K562 (cell line): Measurements from ENCODE around the gene ZP1. TPM values are rescaled to one million over a fixed set of nuclear protein-coding genes. Genes with fewer than 3 reads are reported as not detected.

Experiments
- BCOR ChIP-seq: fragments of 450-650 bp; IDR thresholded peaks from 2 replicates; pipeline ENCODE4 v1.6.1; 2016
- CBFA2T2 ChIP-seq: fragments of 450-650 bp; conservative IDR thresholded peaks from 2 replicates; pipeline ENCODE4 v1.6.1; 2017; ENCODE audit warnings: mild to moderate bottlenecking
- DACH1 ChIP-seq: fragments of 450-650 bp; IDR thresholded peaks from 2 replicates; pipeline ENCODE4 v1.6.1; 2018; ENCODE audit not compliant: partially characterized antibody
- GABPB1 ChIP-seq: sonication (generic); formaldehyde crosslinking; IDR thresholded peaks from 2 replicates; pipeline ENCODE4 v1.8.0; 2022; ENCODE audit warnings: mild to moderate bottlenecking, missing genetic modification reagents
- GATAD2A ChIP-seq: fragments of 450-650 bp; IDR thresholded peaks from 2 replicates; pipeline ENCODE4 v1.6.1; 2017
- HIVEP1 ChIP-seq: fragments of 250-450 bp; sonication (Bioruptor Pico); IDR thresholded peaks from 2 replicates; pipeline ENCODE4 v1.4.0; 2020; ENCODE audit warnings: mild to moderate bottlenecking
- HMG20B ChIP-seq: fragments of 250-450 bp; sonication (Bioruptor Pico); IDR thresholded peaks from 2 replicates; pipeline ENCODE4 v1.5.0; 2021; ENCODE audit warnings: mild to moderate bottlenecking
- HOXB6 ChIP-seq: fragments of 250-450 bp; sonication (Bioruptor Pico); IDR thresholded peaks from 2 replicates; pipeline ENCODE4 v1.5.1; 2022; ENCODE audit warnings: mild to moderate bottlenecking, borderline replicate concordance
- KDM5B ChIP-seq: fragments of 200-600 bp; sonication (generic); IDR thresholded peaks from 2 replicates; pipeline ENCODE4 v1.6.1; 2012; ENCODE audit warnings: low read depth, mild to moderate bottlenecking, moderate library complexity, low read length, control low read depth, inconsistent platforms; ENCODE audit not compliant: insufficient replicate concordance
- MCM2 ChIP-seq: fragments of 450-650 bp; IDR thresholded peaks from 2 replicates; pipeline ENCODE4 v1.6.1; 2017; ENCODE audit warnings: low read depth, mild to moderate bottlenecking
- OTX1 ChIP-seq: fragments of 450-650 bp; formaldehyde crosslinking; IDR thresholded peaks from 2 replicates; pipeline ENCODE4 v1.4.0; 2022; ENCODE audit warnings: mild to moderate bottlenecking
- POLR2H ChIP-seq: IDR thresholded peaks from 2 replicates; pipeline ENCODE4 v1.6.1; 2016; ENCODE audit warnings: missing genetic modification characterization, low read depth, mild to moderate bottlenecking, control low read depth, missing compliant biosample characterization, moderate library complexity
- POLR3G ChIP-seq: IDR thresholded peaks from 2 replicates; pipeline ENCODE4 v1.6.1; 2011; ENCODE audit not compliant: insufficient read length, insufficient replicate concordance; ENCODE audit errors: extremely low read depth
- RNF2 ChIP-seq: sonication (generic); IDR thresholded peaks from 2 replicates; pipeline ENCODE4 v1.6.1; 2016
- SAP30 ChIP-seq: fragments of 200-600 bp; sonication (generic); IDR thresholded peaks from 2 replicates; pipeline ENCODE4 v1.6.1; 2012; ENCODE audit warnings: borderline replicate concordance, low read depth, mild to moderate bottlenecking, moderate library complexity, low read length, control low read depth, inconsistent platforms; ENCODE audit not compliant: insufficient read depth, poor library complexity, severe bottlenecking
- SMC3 ChIP-seq: conservative IDR thresholded peaks from 2 replicates; pipeline ENCODE4 v1.6.1; 2011; ENCODE audit warnings: low read depth, low read length, improper control_type of control experiment; ENCODE audit not compliant: insufficient read depth
- ZNF347 ChIP-seq: fragments of 450-650 bp; formaldehyde crosslinking; IDR thresholded peaks from 2 replicates; pipeline ENCODE4 v1.4.0; 2020; ENCODE audit warnings: low read depth, mild to moderate bottlenecking, moderate library complexity
- ZNF778 ChIP-seq: fragments of 450-650 bp; formaldehyde crosslinking; IDR thresholded peaks from 2 replicates; pipeline ENCODE4 v1.4.0; 2020; ENCODE audit warnings: mild to moderate bottlenecking, moderate library complexity
- polyA plus RNA-seq, 8 experiments: library from polyadenylated mRNA; depleted of rRNA in 4 of 8; stranded (reverse) in 5 of 8; unstranded in 3 of 8; fragments of >200 nt; fragmentation: Nextera tagmentation in 2 of 8; fragmentation: Illumina TruSeq in 1 of 8; extraction: Ambion mirVana in 2 of 8; extraction: Trizol in 1 of 8; gene quantifications; 2 replicates each; pipeline versions ENCODE4 v1.2.1 to v1.2.3, GENCODE V29; 2011 to 2014; ENCODE audit warnings: inconsistent platforms in 1 of 8, missing spikeins in 1 of 8
- total RNA-seq, 7 experiments: library from RNA; depleted of rRNA in 6 of 7; stranded (reverse); fragments of >200 nt in 6 of 7; fragmentation: Illumina TruSeq in 2 of 7; extraction: Trizol in 2 of 7; gene quantifications; 2 replicates each; pipeline versions ENCODE4 v1.2.1 to v1.2.3, GENCODE V29; 2011 to 2021; ENCODE audit warnings: low replicate concordance in 1 of 7
- TF ChIP-seq, protein P1 (sequence below): IDR thresholded peaks from 3 replicates; pipeline ENCODE4 v1.6.1; 2011; ENCODE audit warnings: borderline replicate concordance, mild to moderate bottlenecking; ENCODE audit not compliant: insufficient read length, insufficient read depth
- TF ChIP-seq, protein P2 (sequence below): sonication (generic); IDR thresholded peaks from 2 replicates; pipeline ENCODE4 v1.6.1; 2016
- TF ChIP-seq, protein P3 (sequence below): fragments of 450-650 bp; formaldehyde crosslinking; conservative IDR thresholded peaks from 2 replicates; pipeline ENCODE4 v1.4.0; 2022; ENCODE audit warnings: mild to moderate bottlenecking, missing genetic modification characterization
- TF ChIP-seq, protein P4 (sequence below): fragments of 250-450 bp; sonication (Bioruptor Pico); IDR thresholded peaks from 2 replicates; pipeline ENCODE4 v1.4.0; 2020; ENCODE audit warnings: mild to moderate bottlenecking, moderate library complexity, borderline replicate concordance
- TF ChIP-seq, protein P5 (sequence below): conservative IDR thresholded peaks from 2 replicates; pipeline ENCODE4 v1.6.1; 2011; ENCODE audit warnings: low read depth, mild to moderate bottlenecking, low read length; ENCODE audit not compliant: control insufficient read depth

The ZP1 gene
- total and polyA plus RNA-seq, 9 of the 15 experiments (the other 6 are each of a cell fraction or from before 2014, with no cell fraction given): 0.11 to 0.15 TPM; not detected in 7

DNA sequence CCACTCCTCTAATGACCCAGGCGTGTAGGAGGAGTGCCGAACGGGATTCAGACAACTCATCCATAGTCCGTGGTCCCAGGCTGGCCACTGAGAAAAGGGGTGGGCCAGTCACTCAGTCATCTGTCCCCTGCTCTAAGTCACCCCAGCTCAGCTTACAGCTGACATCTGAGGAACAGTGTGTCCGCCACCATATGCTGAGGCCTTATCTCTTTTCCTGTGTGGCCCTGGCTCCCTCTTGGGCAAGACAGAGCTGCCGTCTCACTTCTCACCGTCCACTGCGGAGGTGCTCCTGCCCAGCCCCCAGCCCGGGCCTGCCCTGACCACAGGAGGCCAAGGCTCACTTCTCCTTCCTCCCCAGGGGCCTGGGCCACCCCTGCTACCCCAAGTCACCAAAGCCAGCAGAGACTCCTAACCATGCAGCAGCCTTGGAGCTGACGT is 18.6 kb upstream of the ZP1 start (continued):
- TF ChIP-seq, protein P1, sequence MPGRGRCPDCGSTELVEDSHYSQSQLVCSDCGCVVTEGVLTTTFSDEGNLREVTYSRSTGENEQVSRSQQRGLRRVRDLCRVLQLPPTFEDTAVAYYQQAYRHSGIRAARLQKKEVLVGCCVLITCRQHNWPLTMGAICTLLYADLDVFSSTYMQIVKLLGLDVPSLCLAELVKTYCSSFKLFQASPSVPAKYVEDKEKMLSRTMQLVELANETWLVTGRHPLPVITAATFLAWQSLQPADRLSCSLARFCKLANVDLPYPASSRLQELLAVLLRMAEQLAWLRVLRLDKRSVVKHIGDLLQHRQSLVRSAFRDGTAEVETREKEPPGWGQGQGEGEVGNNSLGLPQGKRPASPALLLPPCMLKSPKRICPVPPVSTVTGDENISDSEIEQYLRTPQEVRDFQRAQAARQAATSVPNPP: no peak
- TF ChIP-seq CBFA2T2: peak; percentile 56
- no peak for TF ChIP-seq SAP30
- TF ChIP-seq POLR3G: no peak
- TF ChIP-seq MCM2: no peak
- no peak for TF ChIP-seq ZNF778 (CRISPR knock-in tag)
- no peak for TF ChIP-seq ZNF347
- TF ChIP-seq, protein P2, sequence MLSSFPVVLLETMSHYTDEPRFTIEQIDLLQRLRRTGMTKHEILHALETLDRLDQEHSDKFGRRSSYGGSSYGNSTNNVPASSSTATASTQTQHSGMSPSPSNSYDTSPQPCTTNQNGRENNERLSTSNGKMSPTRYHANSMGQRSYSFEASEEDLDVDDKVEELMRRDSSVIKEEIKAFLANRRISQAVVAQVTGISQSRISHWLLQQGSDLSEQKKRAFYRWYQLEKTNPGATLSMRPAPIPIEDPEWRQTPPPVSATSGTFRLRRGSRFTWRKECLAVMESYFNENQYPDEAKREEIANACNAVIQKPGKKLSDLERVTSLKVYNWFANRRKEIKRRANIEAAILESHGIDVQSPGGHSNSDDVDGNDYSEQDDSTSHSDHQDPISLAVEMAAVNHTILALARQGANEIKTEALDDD: no peak
- no peak for TF ChIP-seq KDM5B
- TF ChIP-seq, protein P3, sequence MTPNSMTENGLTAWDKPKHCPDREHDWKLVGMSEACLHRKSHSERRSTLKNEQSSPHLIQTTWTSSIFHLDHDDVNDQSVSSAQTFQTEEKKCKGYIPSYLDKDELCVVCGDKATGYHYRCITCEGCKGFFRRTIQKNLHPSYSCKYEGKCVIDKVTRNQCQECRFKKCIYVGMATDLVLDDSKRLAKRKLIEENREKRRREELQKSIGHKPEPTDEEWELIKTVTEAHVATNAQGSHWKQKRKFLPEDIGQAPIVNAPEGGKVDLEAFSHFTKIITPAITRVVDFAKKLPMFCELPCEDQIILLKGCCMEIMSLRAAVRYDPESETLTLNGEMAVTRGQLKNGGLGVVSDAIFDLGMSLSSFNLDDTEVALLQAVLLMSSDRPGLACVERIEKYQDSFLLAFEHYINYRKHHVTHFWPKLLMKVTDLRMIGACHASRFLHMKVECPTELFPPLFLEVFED: no peak
- no peak for TF ChIP-seq GABPB1 (CRISPR knock-in tag)
- no peak for TF ChIP-seq SMC3
- TF ChIP-seq DACH1: peak; percentile 73
- TF ChIP-seq POLR2H (tag): no peak
- TF ChIP-seq HIVEP1 (CRISPR knock-in tag): no peak
- no peak for TF ChIP-seq GATAD2A
- no peak for TF ChIP-seq HOXB6 (CRISPR knock-in tag)
- TF ChIP-seq RNF2: peak; percentile 37; the same call in 1 of the 2 replicates
- TF ChIP-seq HMG20B: no peak
- TF ChIP-seq, protein P4, sequence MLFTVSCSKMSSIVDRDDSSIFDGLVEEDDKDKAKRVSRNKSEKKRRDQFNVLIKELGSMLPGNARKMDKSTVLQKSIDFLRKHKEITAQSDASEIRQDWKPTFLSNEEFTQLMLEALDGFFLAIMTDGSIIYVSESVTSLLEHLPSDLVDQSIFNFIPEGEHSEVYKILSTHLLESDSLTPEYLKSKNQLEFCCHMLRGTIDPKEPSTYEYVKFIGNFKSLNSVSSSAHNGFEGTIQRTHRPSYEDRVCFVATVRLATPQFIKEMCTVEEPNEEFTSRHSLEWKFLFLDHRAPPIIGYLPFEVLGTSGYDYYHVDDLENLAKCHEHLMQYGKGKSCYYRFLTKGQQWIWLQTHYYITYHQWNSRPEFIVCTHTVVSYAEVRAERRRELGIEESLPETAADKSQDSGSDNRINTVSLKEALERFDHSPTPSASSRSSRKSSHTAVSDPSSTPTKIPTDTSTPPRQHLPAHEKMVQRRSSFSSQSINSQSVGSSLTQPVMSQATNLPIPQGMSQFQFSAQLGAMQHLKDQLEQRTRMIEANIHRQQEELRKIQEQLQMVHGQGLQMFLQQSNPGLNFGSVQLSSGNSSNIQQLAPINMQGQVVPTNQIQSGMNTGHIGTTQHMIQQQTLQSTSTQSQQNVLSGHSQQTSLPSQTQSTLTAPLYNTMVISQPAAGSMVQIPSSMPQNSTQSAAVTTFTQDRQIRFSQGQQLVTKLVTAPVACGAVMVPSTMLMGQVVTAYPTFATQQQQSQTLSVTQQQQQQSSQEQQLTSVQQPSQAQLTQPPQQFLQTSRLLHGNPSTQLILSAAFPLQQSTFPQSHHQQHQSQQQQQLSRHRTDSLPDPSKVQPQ (CRISPR knock-in tag): no peak
- no peak for TF ChIP-seq OTX1
- TF ChIP-seq BCOR: no peak
- TF ChIP-seq, protein P5, sequence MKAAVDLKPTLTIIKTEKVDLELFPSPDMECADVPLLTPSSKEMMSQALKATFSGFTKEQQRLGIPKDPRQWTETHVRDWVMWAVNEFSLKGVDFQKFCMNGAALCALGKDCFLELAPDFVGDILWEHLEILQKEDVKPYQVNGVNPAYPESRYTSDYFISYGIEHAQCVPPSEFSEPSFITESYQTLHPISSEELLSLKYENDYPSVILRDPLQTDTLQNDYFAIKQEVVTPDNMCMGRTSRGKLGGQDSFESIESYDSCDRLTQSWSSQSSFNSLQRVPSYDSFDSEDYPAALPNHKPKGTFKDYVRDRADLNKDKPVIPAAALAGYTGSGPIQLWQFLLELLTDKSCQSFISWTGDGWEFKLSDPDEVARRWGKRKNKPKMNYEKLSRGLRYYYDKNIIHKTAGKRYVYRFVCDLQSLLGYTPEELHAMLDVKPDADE: no peak
